Motor neuron (in vitro differentiated cells): ENCODE data around the gene SRPRB. TPM values are rescaled to one million over a fixed set of nuclear protein-coding genes. Genes with fewer than 3 reads are reported as not detected.

ENCODE experiments used
- ATAC-seq, 8 experiments: fragments of 200-7000 bp; cut with Tn5 transposase; replicated peaks in 6 of 8; 2 replicates each; pipeline ENCODE4 v1.8.0; 2021; ENCODE audit warnings: mild to moderate bottlenecking in 8 of 8, moderate library complexity in 8 of 8
- H3K27ac ChIP-seq, 2 donors: fragments of 250-450 bp; sonication (Bioruptor Pico); 2 replicates each; pipeline ENCODE4 v1.9.0; 2021; ENCODE audit warnings: antibody characterized with exemption in 2 of 2, mild to moderate bottlenecking in 2 of 2, moderate library complexity in 1 of 2
- H3K4me1 ChIP-seq, 2 donors: fragments of 250-450 bp; sonication (Bioruptor Pico); replicated peaks in 1 of 2; 2 replicates each; pipeline ENCODE4 v1.6.1; 2021; ENCODE audit warnings: antibody characterized with exemption in 2 of 2, mild to moderate bottlenecking in 2 of 2, moderate library complexity in 1 of 2
- H3K4me3 ChIP-seq, 5 donors: fragments of 250-450 bp; sonication (Bioruptor Pico); 2 replicates each; pipeline ENCODE4 v1.9.0; 2021; ENCODE audit warnings: antibody characterized with exemption in 5 of 5, mild to moderate bottlenecking in 5 of 5, moderate library complexity in 4 of 5
- WGBS, 10 experiments: fragments of 450-650 bp; shearing (Covaris generic); methylation state at CpG; one replicate each; pipeline ENCODE4 v1.0.0; 2022; 5-methylcytosine and 5-hydroxymethylcytosine counted together
- in situ Hi-C, 9 experiments: fragments of 400-800 bp; cut with MboI; loops; one replicate each; pipeline ENCODE4 v1.15.0; 2021; ENCODE audit warnings: low sequenced_read_pairs in 9 of 9, low pct_unique_long_range_greater_than_20kb in 2 of 9; ENCODE audit not compliant: unreplicated experiment in 9 of 9
- total RNA-seq, 8 experiments: library from RNA; unstranded; fragments of 300-600 nt; gene quantifications; 2 replicates each; pipeline versions ENCODE4 v1.2.3 to v1.2.4, GENCODE V29; 2022

The SRPRB gene
- total RNA-seq, 8 experiments from 2014 or later, result 39.2 to 150 (median 62.6) TPM

DNA sequence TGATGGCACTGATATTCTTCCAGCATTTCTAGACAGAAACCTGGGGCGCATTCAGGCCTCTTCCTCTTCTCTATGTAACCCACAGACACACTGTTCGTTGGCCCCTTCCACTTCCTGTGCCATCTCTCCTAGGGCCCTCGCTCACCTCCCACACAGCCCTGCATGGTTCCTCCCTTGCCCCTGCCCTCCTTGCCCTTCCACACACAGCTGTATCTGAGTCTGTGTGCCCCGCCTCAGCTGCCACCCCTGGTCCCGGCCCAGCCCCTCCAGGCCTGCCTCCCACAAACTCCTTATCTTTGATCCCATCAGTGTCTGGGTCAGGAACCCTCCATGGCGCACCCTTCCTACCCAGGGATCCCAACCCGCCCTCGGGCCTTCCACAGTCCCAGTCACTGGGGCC is 52.2 kb downstream of the SRPRB start:
- Histone ChIP-seq H3K27ac (no peak overlapping the region), H3K4me3 (no peak overlapping the region), H3K4me1 (peaks cover 9 to 12% of the 10 kb centered on the region in 2 donors)
- in situ Hi-C loops, result no loop called here
- no peak for ATAC-seq
- 83 to 100% (median 90%) methylated on average over 1 to 3 of the region's 8 CpGs; no CpG with 5 or more reads in 3 of the 10 experiments for WGBS, 10 experiments

DNA sequence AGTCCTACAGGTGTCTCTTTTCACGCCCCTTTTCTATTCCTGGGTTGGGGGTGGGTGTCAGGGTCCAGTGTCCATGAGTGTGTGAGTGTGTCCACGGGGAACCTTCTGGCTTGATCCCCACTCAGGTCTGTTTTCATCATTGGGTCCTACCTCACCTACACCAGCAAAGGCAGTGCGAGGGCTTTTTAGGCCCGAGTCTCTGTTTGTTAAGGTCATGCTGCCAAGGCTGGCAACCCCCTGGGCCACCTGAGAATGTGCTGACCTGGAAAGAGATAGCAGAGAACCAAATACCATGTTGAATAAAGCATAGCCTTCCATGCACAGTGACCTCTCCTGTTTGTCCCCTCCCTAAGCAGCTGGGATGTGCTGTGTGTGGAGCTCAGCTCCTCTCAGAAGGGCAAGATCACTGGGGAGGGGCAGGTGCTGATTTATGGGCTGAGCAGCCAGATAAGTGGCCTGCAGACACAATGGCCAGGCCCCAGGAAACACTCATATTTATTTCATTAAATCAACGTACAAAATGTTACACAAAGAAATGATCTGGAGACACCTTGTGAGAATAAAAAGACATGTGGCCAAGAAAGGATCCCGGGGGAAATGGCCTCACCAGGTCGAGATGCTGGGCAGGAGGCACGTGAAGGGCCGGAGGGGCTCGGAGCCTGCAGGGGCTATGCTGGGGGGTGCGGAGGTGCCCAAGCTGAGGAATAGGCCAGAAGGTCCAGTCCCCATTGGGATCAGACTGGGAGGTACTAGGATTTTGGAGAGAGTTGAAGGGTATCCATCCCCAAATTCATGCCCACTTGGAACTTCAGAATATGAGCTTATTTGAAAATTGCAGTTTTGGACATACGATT is 54.0 kb downstream of the SRPRB start:
- Histone ChIP-seq H3K4me3 (no peak overlapping the region), H3K27ac (peak overlapping the region; percentile 10 to 24), H3K4me1 (peaks cover 8 to 12% of the 10 kb centered on the region in 2 donors)
- WGBS, 10 experiments, result 0 to 100% (median 74%) methylated on average over 1 to 8 of the region's 12 CpGs
- peak in 6 of 8 experiments; percentile 44 to 89 (median 78) for ATAC-seq
- in situ Hi-C loops, result no loop called here

DNA sequence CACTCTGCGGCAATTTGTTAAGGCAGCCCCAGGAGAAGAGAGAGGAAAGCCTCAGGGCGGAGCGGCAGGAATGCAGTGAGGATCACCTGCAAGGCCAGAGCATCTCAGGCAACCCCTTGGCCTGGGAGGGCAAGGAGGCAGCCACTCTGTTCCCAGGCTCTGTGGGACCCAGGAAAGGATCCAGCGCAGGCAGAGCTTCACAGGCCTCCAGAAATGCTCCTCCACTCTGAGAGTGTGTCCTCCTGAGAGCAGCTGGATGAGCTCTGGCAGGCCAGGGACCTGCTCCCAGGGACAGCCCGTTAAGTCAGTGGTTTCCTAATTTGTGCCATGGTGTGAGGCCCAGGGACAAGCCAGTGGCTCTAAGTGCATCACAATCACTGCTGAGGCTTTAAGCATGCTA is 54.9 kb downstream of the SRPRB start:
- ATAC-seq, result no peak
- Histone ChIP-seq H3K4me3 (no peak overlapping the region), H3K27ac (no peak overlapping the region), H3K4me1 (peaks cover 5 to 9% of the 10 kb centered on the region in 2 donors)
- in situ Hi-C loops, result no loop called here
- WGBS, 10 experiments, result 70 to 100% (median 80%) methylated on average over 1 to 4 of the region's 5 CpGs; no CpG with 5 or more reads in 7 of the 10 experiments

DNA sequence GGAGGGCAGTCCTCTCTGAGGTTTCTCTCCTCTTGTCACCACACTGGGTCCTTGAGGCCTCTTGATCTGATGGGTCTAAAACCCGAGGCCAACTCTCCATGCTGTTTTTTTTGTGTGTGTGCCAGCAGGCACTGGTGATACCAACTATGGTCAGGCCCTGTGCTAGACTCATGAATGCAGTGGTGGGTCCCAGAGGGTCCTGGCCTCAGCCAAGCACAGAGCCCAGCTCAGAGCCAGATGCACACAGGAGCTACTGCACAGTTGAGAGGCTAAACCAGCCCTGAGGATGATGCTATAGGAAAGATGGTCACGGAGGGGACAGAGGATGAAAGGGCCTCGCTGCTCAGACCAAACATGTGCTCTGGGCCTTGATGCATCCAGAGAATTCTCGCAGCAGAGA is 56.5 kb downstream of the SRPRB start:
- ATAC-seq, result no peak
- Histone ChIP-seq H3K27ac (no peak overlapping the region), H3K4me1 (peaks cover 5 to 9% of the 10 kb centered on the region in 2 donors), H3K4me3 (no peak overlapping the region)
- WGBS, 10 experiments, result 51 to 100% (median 80%) methylated on average over 1 to 3 of the region's 4 CpGs; no CpG with 5 or more reads in 3 of the 10 experiments
- in situ Hi-C loops, result no loop called here

DNA sequence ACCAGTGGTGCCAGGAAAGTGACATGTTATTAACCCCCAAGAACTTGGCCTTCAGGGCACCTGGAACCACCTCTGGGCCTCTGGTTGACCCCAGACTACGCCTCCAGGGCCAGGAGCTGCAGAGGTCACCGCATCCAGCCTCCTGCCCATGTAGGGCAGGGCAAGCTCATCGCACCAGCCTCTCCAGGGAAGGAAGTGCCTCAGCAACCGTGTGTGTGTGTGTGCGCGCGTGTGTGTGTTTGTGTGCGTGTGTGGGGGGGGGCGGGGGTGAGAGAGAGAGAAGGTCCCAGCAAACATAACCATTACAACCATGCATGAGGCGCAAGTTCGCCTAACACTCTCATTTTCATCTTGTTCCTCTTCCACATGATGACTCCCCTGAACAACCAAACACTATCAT is 58.3 kb downstream of the SRPRB start:
- Histone ChIP-seq H3K4me1 (peaks cover 6 to 14% of the 10 kb centered on the region in 2 donors), H3K4me3 (no peak overlapping the region), H3K27ac (no peak overlapping the region)
- WGBS, 10 experiments, result 0 to 89% (median 80%) methylated on average over 1 to 8 of the region's 11 CpGs; no CpG with 5 or more reads in 6 of the 10 experiments
- no peak for ATAC-seq
- in situ Hi-C loops, result no loop called here

DNA sequence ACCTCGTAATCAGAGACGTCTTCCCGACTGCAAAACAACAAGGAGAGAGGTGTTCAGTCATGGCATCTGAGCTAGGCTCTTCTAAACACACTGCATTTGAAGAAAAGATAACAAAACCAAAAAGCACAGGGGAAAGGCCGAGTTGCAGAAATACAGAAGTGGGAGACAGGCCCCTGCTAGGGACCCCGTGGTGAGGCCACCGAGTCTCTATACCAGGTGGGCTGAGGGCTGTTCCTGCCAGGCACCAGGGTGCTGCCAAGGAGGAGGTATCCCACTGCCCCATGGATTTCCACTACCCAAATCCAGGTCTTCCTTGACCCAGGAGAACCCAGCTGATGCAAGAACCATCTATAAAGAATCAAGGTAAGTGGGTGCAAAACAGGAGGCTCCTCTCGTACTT is 59.0 kb downstream of the SRPRB start:
- Histone ChIP-seq H3K4me3 (no peak overlapping the region), H3K27ac (no peak overlapping the region), H3K4me1 (peaks cover 12 to 16% of the 10 kb centered on the region in 2 donors)
- 70 to 100% (median 93%) methylated on average over 1 to 4 of the region's 7 CpGs; no CpG with 5 or more reads in 3 of the 10 experiments for WGBS, 10 experiments
- in situ Hi-C loops, result no loop called here
- ATAC-seq, result no peak

DNA sequence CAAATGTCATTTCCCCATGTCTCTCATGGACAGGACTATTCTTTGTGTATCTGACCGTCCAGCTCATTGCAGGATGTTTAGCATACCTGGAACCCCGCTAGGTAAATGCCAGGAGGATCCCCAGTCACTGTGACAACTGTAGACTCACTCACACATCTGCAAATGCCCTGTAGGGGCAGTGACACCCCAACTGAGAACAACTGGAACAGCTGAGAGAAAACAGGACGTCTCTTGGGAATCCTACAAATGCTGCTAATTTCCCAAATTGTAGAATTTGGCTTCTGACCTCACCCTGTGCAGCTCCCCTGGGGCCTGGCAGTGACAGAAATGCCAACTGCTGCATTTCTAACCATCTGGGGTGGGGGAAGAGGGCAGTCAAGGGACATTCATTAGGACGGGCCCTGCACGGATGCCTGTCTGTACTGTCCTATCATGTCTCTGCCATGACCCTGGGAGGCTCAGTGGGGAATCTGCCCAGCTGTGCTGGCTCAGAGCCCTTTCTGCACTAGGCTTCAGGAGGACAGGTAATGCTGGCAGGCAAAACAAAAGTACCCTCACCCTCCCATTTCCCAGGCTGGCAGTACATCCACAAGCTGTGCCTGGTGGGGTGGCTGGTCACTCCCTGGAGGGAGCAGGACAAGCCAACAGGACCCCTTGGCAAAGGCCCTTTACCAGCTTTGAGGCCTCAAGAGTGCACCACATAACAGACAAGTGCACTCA is 59.7 kb downstream of the SRPRB start:
- ATAC-seq, result peak in 1 of 8 experiments; percentile 34
- 58 to 93% (median 63%) methylated on average over 1 to 3 of the region's 5 CpGs; no CpG with 5 or more reads in 6 of the 10 experiments for WGBS, 10 experiments
- no peak overlapping the region for H3K4me3 ChIP-seq
- in situ Hi-C loops, result no loop called here
- peaks cover 7 to 10% of the 10 kb centered on the region in 2 donors for H3K4me1 ChIP-seq
- no peak overlapping the region for H3K27ac ChIP-seq

DNA sequence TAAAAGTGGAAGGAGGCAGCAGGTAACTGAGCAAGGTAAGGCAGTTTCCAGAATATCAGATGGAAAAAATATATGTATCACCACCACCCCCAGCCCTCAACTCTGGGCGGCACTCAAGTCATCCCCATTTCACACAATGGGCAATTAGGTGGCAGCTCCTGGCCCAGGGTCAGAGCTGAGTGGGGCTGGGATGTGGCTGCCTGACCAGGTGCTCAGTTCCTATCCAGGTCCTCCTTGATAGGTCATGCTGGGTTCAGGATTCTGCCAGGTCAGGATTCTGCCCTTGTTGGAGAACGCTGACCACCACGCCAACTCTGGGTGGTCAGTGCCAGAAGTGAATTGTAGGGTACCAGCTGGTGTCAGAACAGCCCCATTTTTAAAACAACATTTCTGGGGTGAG is 60.5 kb downstream of the SRPRB start:
- no peak overlapping the region for H3K4me3 ChIP-seq
- in situ Hi-C loops, result no loop called here
- no peak for ATAC-seq
- H3K4me1 ChIP-seq, result peaks cover 7 to 10% of the 10 kb centered on the region in 2 donors
- WGBS, 10 experiments, result 67 to 100% (median 100%) methylated on average over 1 to 2 of the region's 3 CpGs; no CpG with 5 or more reads in 6 of the 10 experiments
- no peak overlapping the region for H3K27ac ChIP-seq

DNA sequence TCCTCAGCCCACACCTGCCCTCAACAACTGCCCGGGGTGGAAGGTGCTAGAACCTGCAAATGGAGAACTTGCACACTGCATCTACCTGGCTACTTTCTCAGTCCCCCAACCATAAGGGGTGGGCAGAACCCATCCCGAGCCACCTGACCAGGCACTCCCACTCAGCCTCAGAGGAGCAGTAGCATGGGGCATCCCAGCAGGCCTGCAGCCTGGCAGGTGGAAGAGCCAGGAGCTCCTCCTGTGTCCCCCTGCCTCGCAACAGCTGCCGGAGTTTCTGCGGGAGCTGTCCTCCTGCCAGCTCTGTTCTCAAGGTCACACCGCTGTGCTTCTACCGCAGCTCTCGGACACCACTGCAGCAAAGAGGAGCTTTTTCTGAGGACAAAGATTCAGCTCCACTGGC is 62.6 kb downstream of the SRPRB start:
- no peak overlapping the region for H3K27ac ChIP-seq
- peak in 1 of 8 experiments; percentile 24 for ATAC-seq
- 50 to 100% (median 93%) methylated on average over 1 to 4 of the region's 8 CpGs; no CpG with 5 or more reads in 3 of the 10 experiments for WGBS, 10 experiments
- in situ Hi-C loops, result no loop called here
- H3K4me1 ChIP-seq, result peaks cover 7 to 10% of the 10 kb centered on the region in 2 donors
- H3K4me3 ChIP-seq, result no peak overlapping the region

DNA sequence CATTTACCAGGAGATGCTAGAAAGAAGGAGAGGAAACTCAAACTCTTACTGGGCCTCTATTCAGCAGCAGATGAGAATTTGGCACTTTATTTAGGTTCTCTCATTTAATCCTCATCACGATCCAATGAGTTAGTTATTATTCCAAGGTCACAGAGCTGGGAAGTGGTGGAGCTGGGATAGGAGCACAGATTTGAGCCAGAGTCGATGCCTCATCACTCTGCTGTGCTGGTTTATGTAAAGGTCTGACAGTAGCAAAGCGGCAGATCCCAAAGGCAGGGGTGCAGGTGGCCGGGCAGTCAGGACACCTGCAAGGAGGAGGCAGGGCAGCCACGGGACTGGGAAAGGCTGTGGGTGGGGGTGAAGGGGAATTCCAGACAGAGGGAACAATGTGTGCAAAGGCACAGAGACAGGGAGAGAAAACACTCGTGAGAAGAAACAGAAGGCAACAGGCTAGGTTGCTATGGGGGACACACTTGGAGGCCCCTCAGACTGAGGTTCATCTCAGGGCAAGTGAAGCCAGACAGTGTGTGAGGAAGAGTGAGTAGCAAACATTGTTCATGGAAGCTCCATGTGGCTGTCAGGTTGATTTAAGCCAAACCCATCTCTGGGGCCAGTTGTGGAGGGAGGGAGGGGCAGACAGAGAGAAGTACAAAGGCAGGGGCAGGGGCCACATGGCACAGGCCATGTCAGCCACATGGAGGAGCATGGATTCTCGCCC is 63.3 kb downstream of the SRPRB start:
- in situ Hi-C loops, result no loop called here
- Histone ChIP-seq H3K4me1 (peaks cover 7 to 10% of the 10 kb centered on the region in 2 donors), H3K4me3 (no peak overlapping the region), H3K27ac (no peak overlapping the region)
- peak in 6 of 8 experiments; percentile 17 to 71 (median 42) for ATAC-seq
- WGBS, 10 experiments, result 10 to 83% (median 62%) methylated on average over 1 to 5 of the region's 7 CpGs; no CpG with 5 or more reads in 3 of the 10 experiments

DNA sequence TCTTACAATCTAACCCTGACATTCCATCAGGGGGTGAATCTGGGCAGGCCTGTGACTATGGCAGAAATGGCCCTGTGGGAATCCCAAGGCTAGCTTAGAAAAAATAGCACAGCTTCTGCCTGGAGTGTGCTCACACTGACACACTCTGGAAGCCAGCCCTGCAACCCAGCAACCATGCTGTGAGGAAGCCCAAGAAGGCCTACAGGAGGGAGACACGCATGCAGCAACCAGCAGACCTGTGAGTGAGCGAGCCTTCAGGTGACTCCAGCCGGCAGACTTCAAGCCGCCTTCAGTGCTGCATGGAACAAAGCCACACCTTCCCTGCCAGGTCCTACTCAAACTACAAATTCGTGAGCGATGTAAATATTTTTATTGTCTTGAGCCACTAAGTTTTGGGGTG is 64.0 kb downstream of the SRPRB start:
- 67 to 100% (median 90%) methylated on average over 1 to 6 of the region's 6 CpGs; no CpG with 5 or more reads in 3 of the 10 experiments for WGBS, 10 experiments
- Histone ChIP-seq H3K4me1 (peaks cover 7 to 10% of the 10 kb centered on the region in 2 donors), H3K27ac (no peak overlapping the region), H3K4me3 (no peak overlapping the region)
- in situ Hi-C loops, result no loop called here
- ATAC-seq, result peak in 5 of 8 experiments; percentile 11 to 65 (median 34)

DNA sequence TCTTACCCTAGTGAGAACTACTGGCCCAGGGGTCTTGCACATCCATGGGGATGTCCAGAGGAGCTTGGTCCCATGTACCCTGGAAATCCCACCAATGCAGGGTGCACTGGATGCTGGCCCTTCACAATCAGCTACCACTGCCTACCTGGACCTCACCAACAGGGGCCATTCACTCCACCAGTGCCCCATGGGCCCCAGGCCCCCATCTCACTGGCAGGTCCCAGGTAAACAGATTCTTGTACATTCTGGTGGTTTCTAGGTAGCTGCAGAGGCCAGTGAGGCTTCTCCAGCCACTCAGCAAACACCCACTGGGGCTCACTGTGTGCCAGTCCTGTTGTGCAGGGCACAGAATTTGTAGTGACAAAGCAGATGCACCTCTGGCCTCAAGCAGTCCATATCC is 65.2 kb downstream of the SRPRB start:
- no peak overlapping the region for H3K27ac ChIP-seq
- peaks cover 7 to 10% of the 10 kb centered on the region in 2 donors for H3K4me1 ChIP-seq
- in situ Hi-C loops, result no loop called here
- ATAC-seq, result no peak
- H3K4me3 ChIP-seq, result no peak overlapping the region
